ENCODE data around the gene LAMA4.

DNA sequence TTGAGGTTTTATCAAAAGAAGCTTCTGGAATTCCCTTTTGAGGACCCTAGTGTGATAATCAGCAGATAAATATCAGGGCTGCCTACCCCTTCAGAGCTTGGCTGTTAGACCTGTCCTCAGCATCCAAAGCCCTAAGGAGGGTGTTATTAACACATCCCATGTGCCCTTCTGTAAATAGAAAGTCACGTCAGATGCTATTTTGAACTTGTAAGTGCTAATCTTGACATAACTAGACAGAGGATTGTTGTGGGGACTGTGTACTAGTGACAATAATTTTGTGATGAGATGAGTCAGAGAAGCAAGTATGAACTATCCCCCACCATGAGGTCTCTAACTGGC is 4.9 kb upstream of the LAMA4 start:
- TF ChIP-seq, protein P1, sequence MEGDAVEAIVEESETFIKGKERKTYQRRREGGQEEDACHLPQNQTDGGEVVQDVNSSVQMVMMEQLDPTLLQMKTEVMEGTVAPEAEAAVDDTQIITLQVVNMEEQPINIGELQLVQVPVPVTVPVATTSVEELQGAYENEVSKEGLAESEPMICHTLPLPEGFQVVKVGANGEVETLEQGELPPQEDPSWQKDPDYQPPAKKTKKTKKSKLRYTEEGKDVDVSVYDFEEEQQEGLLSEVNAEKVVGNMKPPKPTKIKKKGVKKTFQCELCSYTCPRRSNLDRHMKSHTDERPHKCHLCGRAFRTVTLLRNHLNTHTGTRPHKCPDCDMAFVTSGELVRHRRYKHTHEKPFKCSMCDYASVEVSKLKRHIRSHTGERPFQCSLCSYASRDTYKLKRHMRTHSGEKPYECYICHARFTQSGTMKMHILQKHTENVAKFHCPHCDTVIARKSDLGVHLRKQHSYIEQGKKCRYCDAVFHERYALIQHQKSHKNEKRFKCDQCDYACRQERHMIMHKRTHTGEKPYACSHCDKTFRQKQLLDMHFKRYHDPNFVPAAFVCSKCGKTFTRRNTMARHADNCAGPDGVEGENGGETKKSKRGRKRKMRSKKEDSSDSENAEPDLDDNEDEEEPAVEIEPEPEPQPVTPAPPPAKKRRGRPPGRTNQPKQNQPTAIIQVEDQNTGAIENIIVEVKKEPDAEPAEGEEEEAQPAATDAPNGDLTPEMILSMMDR (IDR thresholded peaks at IDR 0.05; ENCODE audit: poor library complexity, severe bottlenecking): no peak
- TF ChIP-seq POLR2AphosphoS5 (IDR thresholded peaks at IDR 0.05) (no peak), TAF1 (IDR thresholded peaks at IDR 0.05; ENCODE audit: low read depth) (no peak), EP300 (conservative IDR thresholded peaks at IDR 0.05; ENCODE audit: poor library complexity, severe bottlenecking) (no peak), EZH2 (IDR thresholded peaks at IDR 0.05; ENCODE audit: borderline replicate concordance, insufficient read depth, low read length, poor library complexity, severe bottlenecking) (no peak)
